HepG2 (cell line): Measurements from ENCODE around the gene PPP2R2C. TPM values are rescaled to one million over a fixed set of nuclear protein-coding genes. Genes with fewer than 3 reads are reported as not detected.

ENCODE experiments used
- KLF9 ChIP-seq: IDR thresholded peaks from 2 replicates; pipeline ENCODE4 v1.6.1; 2016; ENCODE audit warnings: low read depth
- POLR2AphosphoS5 ChIP-seq: IDR thresholded peaks from 2 replicates; pipeline ENCODE4 v1.6.1; 2012; ENCODE audit warnings: low read depth, low read length
- PRMT3 ChIP-seq: sonication (generic); formaldehyde crosslinking; IDR thresholded peaks from 2 replicates; pipeline ENCODE4 v1.8.1; 2022; ENCODE audit warnings: low read depth, mild to moderate bottlenecking, moderate library complexity, missing genetic modification reagents, borderline replicate concordance
- RARG ChIP-seq: sonication (generic); formaldehyde crosslinking; IDR thresholded peaks from 2 replicates; pipeline ENCODE4 v1.4.0; 2020; ENCODE audit warnings: low read depth, mild to moderate bottlenecking, missing genetic modification reagents
- YY1 ChIP-seq: IDR thresholded peaks from 2 replicates; pipeline ENCODE4 v1.6.1; 2011; ENCODE audit warnings: low read length, low read depth, moderate library complexity, mild to moderate bottlenecking; ENCODE audit not compliant: insufficient read depth, insufficient replicate concordance
- ZNF331 ChIP-seq: sonication (generic); formaldehyde crosslinking; IDR thresholded peaks from 2 replicates; pipeline ENCODE4 v1.4.0; 2020; ENCODE audit warnings: missing genetic modification reagents
- ZNF614 ChIP-seq: IDR thresholded peaks from 2 replicates; pipeline ENCODE4 v1.6.1; 2018; ENCODE audit warnings: missing biosample characterization, missing genetic modification reagents, inconsistent platforms, borderline replicate concordance
- ZNF670 ChIP-seq: sonication (generic); formaldehyde crosslinking; IDR thresholded peaks from 2 replicates; pipeline ENCODE4 v1.8.0; 2022; ENCODE audit warnings: mild to moderate bottlenecking, missing genetic modification reagents, borderline replicate concordance
- polyA plus RNA-seq, 8 experiments: library from polyadenylated mRNA; depleted of rRNA in 3 of 8; stranded (reverse) in 7 of 8; unstranded in 1 of 8; fragments of >200 nt; fragmentation: Illumina TruSeq in 4 of 8; extraction: Trizol in 4 of 8; gene quantifications; 2 replicates each; pipeline versions ENCODE4 v1.2.1 to v1.2.3, GENCODE V29; 2011 to 2016; ENCODE audit warnings: low read depth in 4 of 8, missing spikeins in 1 of 8, mixed read lengths in 1 of 8; ENCODE audit not compliant: insufficient read depth in 1 of 8
- total RNA-seq, 5 experiments: library from RNA; depleted of rRNA; stranded (reverse); fragments of >200 nt; fragmentation: Illumina TruSeq; extraction: Trizol; gene quantifications; 2 replicates each; pipeline ENCODE4 v1.2.3, GENCODE V29; 2016; ENCODE audit warnings: low read depth in 1 of 5
- TF ChIP-seq, protein P1 (sequence below): sonication (generic); formaldehyde crosslinking; IDR thresholded peaks from 2 replicates; pipeline ENCODE4 v1.5.0; 2020; ENCODE audit warnings: missing genetic modification reagents
- TF ChIP-seq, protein P2 (sequence below): sonication (generic); formaldehyde crosslinking; IDR thresholded peaks from 2 replicates; pipeline ENCODE4 v1.5.1; 2020; ENCODE audit warnings: mild to moderate bottlenecking, moderate library complexity, missing genetic modification reagents
- TF ChIP-seq, protein P3 (sequence below): sonication (generic); formaldehyde crosslinking; IDR thresholded peaks from 2 replicates; pipeline ENCODE4 v1.4.0; 2020; ENCODE audit warnings: missing genetic modification reagents

Gene PPP2R2C
- total and polyA plus RNA-seq, 2 of the 13 experiments (the other 11 are each of a cell fraction or from before 2014, with no cell fraction given) = 0.60 to 8.6 TPM

DNA sequence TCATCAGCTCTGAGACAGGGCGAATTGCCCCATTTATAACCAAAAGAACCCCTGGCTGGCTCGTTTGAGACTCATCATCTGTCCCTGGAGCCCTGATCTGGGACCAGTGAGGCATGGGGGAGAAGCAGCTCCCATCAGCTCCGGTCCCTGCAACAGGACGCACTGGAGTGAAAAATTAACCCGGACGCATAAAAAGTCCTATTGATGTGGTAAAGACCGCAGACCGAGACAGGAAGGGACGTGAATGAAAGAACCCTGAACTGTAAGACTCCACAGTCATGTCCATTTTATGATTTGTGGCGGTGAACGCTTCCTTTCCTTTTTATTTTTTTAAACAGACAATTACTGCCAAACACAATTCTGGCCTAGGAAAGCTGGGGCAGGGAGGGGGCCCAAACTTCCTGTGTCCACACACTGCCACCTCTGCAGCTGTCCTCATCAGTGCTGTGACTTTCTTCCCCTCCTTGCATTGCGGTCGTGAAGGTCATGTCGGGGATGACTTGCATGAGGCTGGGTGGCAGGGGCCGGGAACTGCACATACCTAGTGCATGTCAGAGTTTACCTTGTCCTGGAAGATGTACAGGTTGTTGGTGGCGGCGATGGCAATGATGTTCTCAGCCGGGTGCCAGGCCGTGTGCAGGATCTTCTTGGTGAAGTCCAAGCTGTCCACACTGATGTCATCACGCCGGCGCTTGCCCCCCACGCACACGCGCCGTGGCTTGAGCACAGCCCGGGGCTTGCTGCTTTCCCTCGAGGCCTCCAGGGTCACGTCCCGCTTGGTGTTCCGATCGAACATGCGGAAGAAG, 149.4 kb downstream of the PPP2R2C start (continued):
- peak; percentile 77 for TF ChIP-seq POLR2AphosphoS5
- TF ChIP-seq RARG (CRISPR knock-in tag) = no peak
- no peak for TF ChIP-seq ZNF670
- TF ChIP-seq ZNF614 = no peak
- TF ChIP-seq, protein P1, sequence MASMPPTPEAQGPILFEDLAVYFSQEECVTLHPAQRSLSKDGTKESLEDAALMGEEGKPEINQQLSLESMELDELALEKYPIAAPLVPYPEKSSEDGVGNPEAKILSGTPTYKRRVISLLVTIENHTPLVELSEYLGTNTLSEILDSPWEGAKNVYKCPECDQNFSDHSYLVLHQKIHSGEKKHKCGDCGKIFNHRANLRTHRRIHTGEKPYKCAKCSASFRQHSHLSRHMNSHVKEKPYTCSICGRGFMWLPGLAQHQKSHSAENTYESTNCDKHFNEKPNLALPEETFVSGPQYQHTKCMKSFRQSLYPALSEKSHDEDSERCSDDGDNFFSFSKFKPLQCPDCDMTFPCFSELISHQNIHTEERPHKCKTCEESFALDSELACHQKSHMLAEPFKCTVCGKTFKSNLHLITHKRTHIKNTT (CRISPR knock-in tag) = no peak
- TF ChIP-seq, protein P2, sequence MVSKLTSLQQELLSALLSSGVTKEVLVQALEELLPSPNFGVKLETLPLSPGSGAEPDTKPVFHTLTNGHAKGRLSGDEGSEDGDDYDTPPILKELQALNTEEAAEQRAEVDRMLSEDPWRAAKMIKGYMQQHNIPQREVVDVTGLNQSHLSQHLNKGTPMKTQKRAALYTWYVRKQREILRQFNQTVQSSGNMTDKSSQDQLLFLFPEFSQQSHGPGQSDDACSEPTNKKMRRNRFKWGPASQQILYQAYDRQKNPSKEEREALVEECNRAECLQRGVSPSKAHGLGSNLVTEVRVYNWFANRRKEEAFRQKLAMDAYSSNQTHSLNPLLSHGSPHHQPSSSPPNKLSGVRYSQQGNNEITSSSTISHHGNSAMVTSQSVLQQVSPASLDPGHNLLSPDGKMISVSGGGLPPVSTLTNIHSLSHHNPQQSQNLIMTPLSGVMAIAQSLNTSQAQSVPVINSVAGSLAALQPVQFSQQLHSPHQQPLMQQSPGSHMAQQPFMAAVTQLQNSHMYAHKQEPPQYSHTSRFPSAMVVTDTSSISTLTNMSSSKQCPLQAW = peak; percentile 89
- TF ChIP-seq KLF9 (CRISPR knock-in tag) = no peak
- peak; percentile 10 for TF ChIP-seq YY1
- TF ChIP-seq, protein P3, sequence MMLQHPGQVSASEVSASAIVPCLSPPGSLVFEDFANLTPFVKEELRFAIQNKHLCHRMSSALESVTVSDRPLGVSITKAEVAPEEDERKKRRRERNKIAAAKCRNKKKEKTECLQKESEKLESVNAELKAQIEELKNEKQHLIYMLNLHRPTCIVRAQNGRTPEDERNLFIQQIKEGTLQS (CRISPR knock-in tag) = no peak; the same call in 1 of the 2 replicates
- TF ChIP-seq PRMT3 (CRISPR knock-in tag) = no peak
- TF ChIP-seq ZNF331 (CRISPR knock-in tag) = no peak
- TF ChIP-seq, all 625 proteins: peak for 153
